HepG2 (cell line): Measurements from ENCODE around the gene C19orf44.

Experiments
- ADNP ChIP-seq: sonication (generic); formaldehyde crosslinking; IDR thresholded peaks from 2 replicates; pipeline ENCODE4 v1.4.0; 2020; ENCODE audit warnings: missing genetic modification reagents
- CHD2 ChIP-seq: IDR thresholded peaks from 2 replicates; pipeline ENCODE4 v1.6.1; 2011; ENCODE audit warnings: low read depth, low read length, improper control_type of control experiment
- CTCF ChIP-seq: sonication (generic); formaldehyde crosslinking; IDR thresholded peaks from 2 replicates; pipeline ENCODE4 v1.5.0; 2020; ENCODE audit warnings: mild to moderate bottlenecking, missing genetic modification reagents, moderate library complexity
- KDM1A ChIP-seq: IDR thresholded peaks from 2 replicates; pipeline ENCODE4 v1.6.1; 2016; ENCODE audit warnings: missing compliant biosample characterization
- POLR2A ChIP-seq, 2 experiments: IDR thresholded peaks; 2 replicates each; pipeline ENCODE4 v1.6.1; 2011; ENCODE audit warnings: low read depth in 2 of 2, low read length in 2 of 2, mild to moderate bottlenecking in 1 of 2, moderate library complexity in 1 of 2; ENCODE audit not compliant: insufficient read depth in 1 of 2
- RELA ChIP-seq: sonication (generic); formaldehyde crosslinking; IDR thresholded peaks from 2 replicates; pipeline ENCODE4 v1.4.0; 2020; ENCODE audit warnings: missing genetic modification reagents
- REST ChIP-seq, 2 experiments: IDR thresholded peaks; 2 replicates each; pipeline ENCODE4 v1.6.1; 2011 to 2012; ENCODE audit warnings: low read length in 2 of 2, borderline replicate concordance in 1 of 2, low read depth in 1 of 2, mild to moderate bottlenecking in 1 of 2, moderate library complexity in 1 of 2
- TCF7 ChIP-seq: sonication (generic); IDR thresholded peaks from 2 replicates; pipeline ENCODE4 v1.6.1; 2016; ENCODE audit warnings: antibody characterized with exemption, low read depth
- ZGPAT ChIP-seq: IDR thresholded peaks from 2 replicates; pipeline ENCODE4 v1.6.1; 2016; ENCODE audit warnings: mild to moderate bottlenecking
- ZNF224 ChIP-seq: sonication (generic); formaldehyde crosslinking; IDR thresholded peaks from 2 replicates; pipeline ENCODE4 v1.5.0; 2020; ENCODE audit warnings: mild to moderate bottlenecking, missing genetic modification reagents

GRCh38 chr19:16527971-16528521 lies 31.9 kb downstream of the C19orf44 start:
- TF ChIP-seq POLR2A (IDR thresholded peaks at IDR 0.05; ENCODE audit: insufficient read depth in 1 of 2, low read depth in 2 of 2, low read length in 2 of 2): no peak
- TF ChIP-seq KDM1A (CRISPR knock-in tag): no peak
- no peak for TF ChIP-seq RELA
- no peak for TF ChIP-seq CHD2
- TF ChIP-seq ADNP (CRISPR knock-in tag): no peak
- no peak for TF ChIP-seq ZGPAT (CRISPR knock-in tag)
- TF ChIP-seq CTCF (CRISPR knock-in tag): peak; percentile 59
- TF ChIP-seq REST (IDR thresholded peaks at IDR 0.05; ENCODE audit: borderline replicate concordance in 1 of 2, low read depth in 1 of 2, low read length in 2 of 2): no peak
- no peak for TF ChIP-seq TCF7
- no peak for TF ChIP-seq ZNF224 (CRISPR knock-in tag)
